HFFc6 (cell line): ENCODE results near the gene PLB1. TPM values are rescaled to one million over a fixed set of nuclear protein-coding genes. Genes with fewer than 3 reads are reported as not detected.
A peak's percentile ranks its signal among the peaks of the same experiment; 100 is the strongest.

Experiments used
- DNase-seq: peaks from one replicate; pipeline ENCODE4 v3.0.0-alpha.2; 2018
- H3K27ac Mint-ChIP-seq: 2 replicates; pipeline ENCODE4 v1.8.0; 2020; ENCODE audit warnings: mild to moderate bottlenecking, mixed read lengths
- H3K27me3 Mint-ChIP-seq: 2 replicates; pipeline ENCODE4 v1.8.0; 2021; ENCODE audit warnings: mild to moderate bottlenecking, moderate library complexity, mixed read lengths; ENCODE audit not compliant: insufficient read depth
- H3K36me3 Mint-ChIP-seq: 2 replicates; pipeline ENCODE4 v1.8.0; 2021; ENCODE audit warnings: low read depth, mixed read lengths
- H3K4me1 Mint-ChIP-seq: 2 replicates; pipeline ENCODE4 v1.8.0; 2020; ENCODE audit warnings: low read depth, mixed read lengths
- H3K4me3 Mint-ChIP-seq: 2 replicates; pipeline ENCODE4 v1.8.0; 2020; ENCODE audit warnings: mild to moderate bottlenecking, moderate library complexity, mixed read lengths
- H3K9me3 Mint-ChIP-seq: 2 replicates; pipeline ENCODE4 v1.8.0; 2020; ENCODE audit warnings: mild to moderate bottlenecking, mixed read lengths
- total RNA-seq, 6 experiments: library from RNA; stranded (reverse); fragmentation: NEBNext Ultra II Directional; extraction: Animal tissue kit (Norgen Biotek cat#: 25700); gene quantifications; 2 replicates in 1 of 6; 3 replicates in 5 of 6; pipeline ENCODE4 v1.2.3, GENCODE V29; 2021
- TF ChIP-seq, protein P1 (sequence below): fragments of 200-600 bp; sonication (generic); IDR thresholded peaks from 2 replicates; pipeline ENCODE4 v1.5.0; 2021; ENCODE audit warnings: antibody characterized with exemption, mild to moderate bottlenecking

PLB1 gene
- total RNA-seq, 6 experiments from 2014 or later, result 0.36 to 0.95 (median 0.62) TPM

DNA sequence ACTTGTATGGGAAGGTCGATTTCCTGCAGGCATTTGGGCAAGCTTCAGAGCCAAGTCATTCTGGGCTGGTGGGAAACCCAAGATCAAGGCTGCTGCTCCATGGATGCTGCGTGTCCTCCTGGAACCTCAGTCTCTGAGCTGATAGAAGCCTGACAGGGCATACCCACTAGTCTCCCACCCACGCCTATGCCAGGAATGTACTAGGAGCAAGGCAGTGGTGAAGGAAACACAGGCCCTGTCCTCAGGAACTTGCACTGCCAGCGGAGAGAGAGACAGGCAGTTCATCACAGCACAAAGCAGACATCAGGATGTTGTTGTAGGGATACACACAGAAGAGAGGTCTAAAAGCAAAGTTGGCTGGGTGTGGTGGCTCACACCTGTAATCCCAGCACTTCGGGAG is 84.2 kb downstream of the PLB1 start:
- Mint-ChIP-seq H3K9me3 (no peaks in the 10 kb centered on the region), H3K4me3 (no peak overlapping the region), H3K36me3 (no peaks in the 10 kb centered on the region), H3K27ac (no peak overlapping the region), H3K4me1 (peaks cover 55% of the 10 kb centered on the region), H3K27me3 (no peaks in the 10 kb centered on the region; the same call in 1 of the 2 replicates)
- TF ChIP-seq, protein P1, sequence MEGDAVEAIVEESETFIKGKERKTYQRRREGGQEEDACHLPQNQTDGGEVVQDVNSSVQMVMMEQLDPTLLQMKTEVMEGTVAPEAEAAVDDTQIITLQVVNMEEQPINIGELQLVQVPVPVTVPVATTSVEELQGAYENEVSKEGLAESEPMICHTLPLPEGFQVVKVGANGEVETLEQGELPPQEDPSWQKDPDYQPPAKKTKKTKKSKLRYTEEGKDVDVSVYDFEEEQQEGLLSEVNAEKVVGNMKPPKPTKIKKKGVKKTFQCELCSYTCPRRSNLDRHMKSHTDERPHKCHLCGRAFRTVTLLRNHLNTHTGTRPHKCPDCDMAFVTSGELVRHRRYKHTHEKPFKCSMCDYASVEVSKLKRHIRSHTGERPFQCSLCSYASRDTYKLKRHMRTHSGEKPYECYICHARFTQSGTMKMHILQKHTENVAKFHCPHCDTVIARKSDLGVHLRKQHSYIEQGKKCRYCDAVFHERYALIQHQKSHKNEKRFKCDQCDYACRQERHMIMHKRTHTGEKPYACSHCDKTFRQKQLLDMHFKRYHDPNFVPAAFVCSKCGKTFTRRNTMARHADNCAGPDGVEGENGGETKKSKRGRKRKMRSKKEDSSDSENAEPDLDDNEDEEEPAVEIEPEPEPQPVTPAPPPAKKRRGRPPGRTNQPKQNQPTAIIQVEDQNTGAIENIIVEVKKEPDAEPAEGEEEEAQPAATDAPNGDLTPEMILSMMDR, result no peak
- DNase-seq, result no peak

- Mint-ChIP-seq H3K36me3 (no peaks in the 10 kb centered on the region), H3K27ac (no peak overlapping the region), H3K4me1 (peaks cover 62% of the 10 kb centered on the region), H3K27me3 (no peaks in the 10 kb centered on the region; the same call in 1 of the 2 replicates), H3K4me3 (no peak overlapping the region), H3K9me3 (no peaks in the 10 kb centered on the region)
- no peak for DNase-seq
- TF ChIP-seq, protein P1, result no peak
Observed at GRCh38 chr2:28581312-28581711, 85.5 kb downstream of the PLB1 start.

DNA sequence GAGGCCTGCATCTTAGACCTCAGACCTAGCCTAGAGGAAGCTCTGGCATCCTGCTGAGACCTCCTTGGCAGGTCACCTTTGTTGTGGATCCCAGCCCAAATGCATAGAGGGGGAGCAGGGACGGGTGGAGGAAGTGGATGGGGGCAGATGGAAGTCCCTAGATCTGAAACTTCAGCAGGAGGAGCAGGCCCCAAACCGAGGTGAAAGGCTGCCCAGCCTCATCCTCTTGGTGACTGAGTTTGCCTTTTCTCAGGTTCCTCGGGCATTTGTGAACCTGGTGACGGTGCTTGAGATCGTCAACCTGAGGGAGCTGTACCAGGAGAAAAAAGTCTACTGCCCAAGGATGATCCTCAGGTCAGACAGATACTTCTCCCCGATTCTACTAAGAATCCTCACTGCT is 86.3 kb downstream of the PLB1 start:
- no peak overlapping the region for H3K27ac Mint-ChIP-seq
- H3K4me3 Mint-ChIP-seq, result no peak overlapping the region
- TF ChIP-seq, protein P1, result no peak
- H3K4me1 Mint-ChIP-seq, result peaks cover 62% of the 10 kb centered on the region
- H3K9me3 Mint-ChIP-seq, result no peaks in the 10 kb centered on the region
- no peaks in the 10 kb centered on the region for H3K36me3 Mint-ChIP-seq
- no peak for DNase-seq
- no peaks in the 10 kb centered on the region; the same call in 1 of the 2 replicates for H3K27me3 Mint-ChIP-seq

- Mint-ChIP-seq H3K27ac (peak overlapping the region; percentile 33; the same call in 1 of the 2 replicates), H3K9me3 (no peaks in the 10 kb centered on the region), H3K4me3 (no peak overlapping the region), H3K27me3 (no peaks in the 10 kb centered on the region; the same call in 1 of the 2 replicates), H3K36me3 (no peaks in the 10 kb centered on the region), H3K4me1 (peaks cover 62% of the 10 kb centered on the region)
- DNase-seq, result no peak
- TF ChIP-seq, protein P1, result no peak
Observed at GRCh38 chr2:28582595-28582994, 86.7 kb downstream of the PLB1 start.

- H3K27me3 Mint-ChIP-seq, result no peaks in the 10 kb centered on the region; the same call in 1 of the 2 replicates
- H3K4me3 Mint-ChIP-seq, result peak overlapping the region; percentile 88
- H3K9me3 Mint-ChIP-seq, result no peaks in the 10 kb centered on the region
- DNase-seq, result peak; percentile 92
- TF ChIP-seq, protein P1, result no peak
- H3K27ac Mint-ChIP-seq, result peak overlapping the region; percentile 99
- peaks cover 61% of the 10 kb centered on the region for H3K4me1 Mint-ChIP-seq
- H3K36me3 Mint-ChIP-seq, result no peaks in the 10 kb centered on the region
Observed at GRCh38 chr2:28583899-28584553, 88.2 kb downstream of the PLB1 start.
